Breast epithelium (tissue), 3 donors: Measurements from ENCODE around the gene ZNRF3.
"Not testable (repeated sequence)": the region's sequence is repeated elsewhere in the genome, so short reads cannot be mapped to it uniquely, and the experiment has no call there.

ENCODE experiments used
- POLR2AphosphoS5 ChIP-seq, 3 donors: sonication (generic); formaldehyde crosslinking; IDR thresholded peaks; one replicate each; pipeline ENCODE4 v1.6.1; 2017; ENCODE audit warnings: antibody characterized with exemption in 3 of 3
- TF ChIP-seq, protein P1 (sequence below), 3 donors: fragments of 450-650 bp; IDR thresholded peaks; one replicate each; pipeline ENCODE4 v1.5.1; 2016 to 2017; ENCODE audit warnings: antibody characterized with exemption in 3 of 3, mild to moderate bottlenecking in 3 of 3, moderate library complexity in 3 of 3

DNA sequence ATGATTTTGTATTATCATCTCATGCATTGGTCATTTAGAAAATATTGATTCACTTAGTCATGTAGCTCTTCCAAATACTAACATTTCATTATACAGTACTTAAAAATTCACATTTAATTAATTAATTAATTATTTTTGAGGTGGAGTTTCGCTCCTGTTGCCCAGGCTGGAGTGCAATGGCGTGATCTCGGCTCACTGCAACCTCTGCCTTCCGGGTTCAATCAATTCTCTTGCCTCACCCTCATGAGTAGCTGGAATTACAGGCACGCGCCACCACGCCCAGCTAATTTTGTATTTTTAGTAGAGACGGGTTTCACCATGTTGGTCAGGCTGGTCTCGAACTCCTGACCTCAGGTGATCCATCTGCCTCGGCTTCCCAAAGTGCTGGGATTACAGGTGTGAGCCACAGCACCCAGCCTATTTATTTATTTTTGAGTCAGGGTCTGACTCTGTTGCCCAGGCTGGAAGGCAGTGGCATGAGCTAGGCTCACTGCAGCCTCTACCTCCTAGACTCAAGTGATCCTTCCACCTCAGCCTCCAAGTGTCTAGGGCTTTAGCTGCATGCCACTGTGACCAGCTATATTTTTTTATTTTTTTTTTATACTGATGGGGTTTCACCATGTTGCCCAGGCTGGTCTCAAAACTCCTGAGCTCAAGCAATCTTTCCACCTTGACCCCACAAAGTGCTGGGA, 65.6 kb downstream of the ZNRF3 start:
- TF ChIP-seq, protein P1, sequence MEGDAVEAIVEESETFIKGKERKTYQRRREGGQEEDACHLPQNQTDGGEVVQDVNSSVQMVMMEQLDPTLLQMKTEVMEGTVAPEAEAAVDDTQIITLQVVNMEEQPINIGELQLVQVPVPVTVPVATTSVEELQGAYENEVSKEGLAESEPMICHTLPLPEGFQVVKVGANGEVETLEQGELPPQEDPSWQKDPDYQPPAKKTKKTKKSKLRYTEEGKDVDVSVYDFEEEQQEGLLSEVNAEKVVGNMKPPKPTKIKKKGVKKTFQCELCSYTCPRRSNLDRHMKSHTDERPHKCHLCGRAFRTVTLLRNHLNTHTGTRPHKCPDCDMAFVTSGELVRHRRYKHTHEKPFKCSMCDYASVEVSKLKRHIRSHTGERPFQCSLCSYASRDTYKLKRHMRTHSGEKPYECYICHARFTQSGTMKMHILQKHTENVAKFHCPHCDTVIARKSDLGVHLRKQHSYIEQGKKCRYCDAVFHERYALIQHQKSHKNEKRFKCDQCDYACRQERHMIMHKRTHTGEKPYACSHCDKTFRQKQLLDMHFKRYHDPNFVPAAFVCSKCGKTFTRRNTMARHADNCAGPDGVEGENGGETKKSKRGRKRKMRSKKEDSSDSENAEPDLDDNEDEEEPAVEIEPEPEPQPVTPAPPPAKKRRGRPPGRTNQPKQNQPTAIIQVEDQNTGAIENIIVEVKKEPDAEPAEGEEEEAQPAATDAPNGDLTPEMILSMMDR (IDR thresholded peaks at IDR 0.05): not testable (repeated sequence)
- TF ChIP-seq POLR2AphosphoS5 (IDR thresholded peaks at IDR 0.05): not testable (repeated sequence)
